Activated T-helper 9 cell treated with anti-CD3 and anti-CD28 coated beads, Interleukin-2, amount 50 U/mL, for 16 hours (primary cell): ENCODE data around the gene MAP3K6.
A peak's percentile ranks its signal among the peaks of the same experiment; 100 is the strongest.

Experiments
- DNase-seq: peaks from one replicate; pipeline ENCODE4 v3.0.0-alpha.2; 2020; ENCODE audit warnings: low read depth

MAP3K6 gene

DNA sequence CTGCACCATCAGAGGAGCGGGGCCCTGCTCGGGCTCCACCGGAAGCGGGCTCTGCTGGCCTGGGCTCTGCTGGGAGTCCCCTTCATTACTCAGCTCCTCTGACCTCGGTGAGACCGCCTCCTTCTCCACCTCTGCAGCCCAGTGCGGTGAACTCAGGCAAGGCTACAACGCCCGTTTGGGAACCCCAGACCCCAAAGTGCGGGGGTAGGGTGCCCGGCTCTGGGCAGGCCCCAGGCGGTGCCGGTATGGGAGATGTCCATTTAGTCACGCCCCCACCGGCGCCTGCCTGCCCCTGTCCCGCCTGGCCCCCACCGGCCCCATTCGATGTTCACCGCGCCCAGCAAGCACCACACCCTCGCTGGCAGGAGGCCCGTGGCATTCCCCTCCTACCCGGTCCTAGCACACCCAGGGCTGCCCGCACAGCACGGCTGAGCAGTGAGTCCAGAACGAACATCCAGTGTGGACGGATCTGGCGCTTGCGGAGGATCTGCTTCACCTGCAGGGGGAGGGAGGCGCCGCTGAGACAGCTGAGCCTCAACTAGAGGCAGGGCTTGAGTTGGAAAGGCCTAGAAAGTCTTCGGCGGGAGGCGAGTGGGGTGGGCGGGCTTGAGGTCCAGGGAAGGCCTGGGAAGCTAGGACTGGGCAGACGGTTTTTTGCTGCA is 10.0 kb downstream of the MAP3K6 start:
- DNase-seq: no peak

DNA sequence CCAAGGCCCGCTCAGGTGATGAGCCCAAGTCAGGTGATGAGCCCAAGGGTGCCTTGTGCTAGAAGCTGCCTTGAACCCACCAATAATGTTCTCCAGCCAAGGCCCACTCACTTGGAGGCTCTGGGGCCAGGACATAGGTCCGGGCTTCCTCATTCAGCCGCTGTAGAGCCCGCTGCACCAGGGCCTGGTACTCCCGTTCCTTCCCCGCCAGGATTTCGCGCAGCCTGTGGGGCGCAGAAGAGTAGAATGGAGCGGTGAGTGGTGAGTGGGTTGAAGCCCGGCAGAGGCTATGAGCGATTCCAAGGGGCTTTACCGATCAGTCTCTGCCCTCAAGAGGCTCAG is 10.5 kb downstream of the MAP3K6 start:
- no peak for DNase-seq

DNA sequence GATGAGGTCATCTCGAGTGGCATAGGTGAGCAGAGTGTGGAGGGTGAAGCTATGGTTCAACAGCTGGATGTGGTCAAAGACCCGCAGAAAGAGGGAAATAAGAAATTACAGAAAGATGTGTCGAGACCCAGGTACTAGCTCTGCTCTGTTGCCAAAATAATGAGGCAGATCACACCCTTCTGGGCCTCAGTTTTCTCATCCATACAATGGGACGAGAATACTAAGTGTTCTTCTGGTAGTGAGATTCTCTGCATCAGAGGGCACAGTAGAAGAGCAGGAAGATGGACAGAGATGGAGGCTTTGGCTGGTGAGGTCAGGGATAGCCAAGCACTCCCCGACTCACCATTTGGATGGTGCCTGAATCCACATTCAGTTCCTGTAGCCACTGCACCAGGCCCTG is 11.1 kb downstream of the MAP3K6 start:
- no peak for DNase-seq

DNA sequence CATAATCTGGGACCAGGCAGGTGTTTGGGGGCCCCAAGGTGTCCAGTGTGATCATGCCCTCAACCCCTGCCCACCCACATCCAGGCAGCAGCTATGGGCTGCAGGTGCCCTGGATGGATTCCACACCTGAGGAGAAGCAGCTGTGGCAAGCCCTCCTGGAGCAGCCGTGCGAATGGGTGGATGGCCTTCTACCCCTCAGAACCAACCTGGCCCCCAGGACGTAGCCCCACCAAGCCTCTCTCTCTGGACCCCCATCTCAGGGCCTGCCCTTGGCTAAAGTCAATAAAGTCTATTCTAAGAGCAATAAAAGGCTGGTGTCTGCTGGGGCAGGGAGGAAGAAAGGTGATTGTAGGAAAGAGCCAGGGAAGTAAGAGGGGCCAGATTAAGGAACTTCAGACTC is 13.1 kb downstream of the MAP3K6 start:
- no peak for DNase-seq

DNA sequence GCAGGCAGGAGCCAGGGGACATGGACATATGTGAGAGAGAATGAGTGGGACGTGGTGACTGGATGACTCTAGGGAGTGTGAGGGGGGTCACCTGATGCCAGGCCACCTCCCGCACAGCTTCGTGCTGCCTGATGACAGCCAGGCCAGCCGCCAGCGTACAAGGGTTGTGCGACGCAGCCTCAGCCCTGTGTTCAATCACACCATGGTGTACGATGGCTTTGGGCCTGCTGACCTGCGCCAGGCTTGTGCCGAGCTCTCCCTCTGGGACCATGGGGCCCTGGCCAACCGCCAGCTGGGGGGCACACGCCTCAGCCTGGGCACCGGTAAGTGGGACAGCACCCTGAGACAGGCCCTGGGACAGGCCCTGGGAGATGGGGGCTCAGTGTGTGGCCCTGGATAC is 13.6 kb downstream of the MAP3K6 start:
- DNase-seq: no peak

DNA sequence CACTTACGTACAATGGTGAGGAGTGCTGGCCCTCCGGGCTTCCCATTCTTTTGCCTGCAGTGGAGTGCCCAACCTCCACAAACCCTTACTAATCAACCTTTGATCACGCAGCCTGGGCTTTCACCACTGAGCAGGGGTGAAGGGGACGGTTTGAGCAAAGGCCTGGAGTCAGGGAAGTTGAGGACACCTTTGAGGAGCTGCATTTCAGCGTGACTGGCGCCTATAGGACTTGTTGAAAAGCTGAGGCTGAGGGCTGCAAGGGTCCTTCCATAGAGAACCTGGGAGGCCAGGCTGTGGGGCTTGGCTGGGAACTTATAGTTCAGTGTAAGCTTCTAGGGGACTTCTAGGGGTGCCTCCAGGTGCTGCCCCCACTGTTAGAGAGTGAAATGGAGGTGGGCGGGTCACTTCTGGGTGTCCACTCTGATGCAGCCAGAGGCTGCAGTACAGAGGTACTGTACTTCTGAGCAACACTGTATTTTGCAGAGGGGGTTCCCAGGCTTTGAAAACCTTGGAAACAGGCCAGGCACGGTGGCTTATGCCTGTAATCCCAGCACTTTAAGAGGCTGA is 15.1 kb downstream of the MAP3K6 start:
- no peak for DNase-seq

DNA sequence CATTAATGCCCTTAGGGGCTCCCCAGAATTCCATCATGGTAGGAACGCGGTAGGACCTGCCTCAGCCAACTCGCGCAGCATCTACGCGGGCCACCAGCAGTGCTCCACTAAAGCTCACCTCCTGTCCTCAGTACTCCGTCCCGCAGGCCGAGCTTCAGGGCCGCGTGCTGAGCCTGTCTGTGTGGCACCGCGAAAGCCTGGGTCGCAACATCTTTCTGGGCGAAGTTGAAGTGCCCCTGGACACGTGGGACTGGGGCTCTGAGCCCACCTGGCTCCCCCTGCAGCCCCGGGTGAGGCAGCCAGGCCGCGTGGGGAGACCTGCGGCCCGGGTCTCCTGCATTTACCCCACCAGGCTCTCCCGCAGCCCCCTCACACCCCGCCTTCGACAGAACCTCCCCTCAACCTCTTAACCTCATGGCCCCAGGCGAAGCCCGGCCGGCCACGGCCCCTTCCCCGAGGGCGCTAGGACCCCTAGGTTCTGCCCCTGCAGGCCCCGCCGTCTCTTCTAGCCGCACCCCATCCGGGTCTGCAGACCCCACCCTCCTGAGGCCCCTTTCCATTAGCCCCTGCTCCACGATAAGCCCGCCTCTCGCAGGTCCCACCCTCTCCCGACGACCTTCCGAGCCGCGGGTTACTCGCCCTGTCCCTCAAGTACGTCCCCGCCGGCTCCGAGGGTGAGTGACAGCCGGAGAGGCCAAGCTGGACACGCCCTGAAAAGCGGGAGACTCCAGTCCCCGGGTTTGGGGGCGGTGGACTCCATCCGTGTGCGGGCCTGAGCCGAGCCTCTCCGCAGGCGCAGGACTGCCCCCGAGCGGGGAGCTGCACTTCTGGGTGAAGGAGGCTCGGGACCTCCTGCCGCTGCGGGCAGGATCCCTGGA is 15.9 kb downstream of the MAP3K6 start:
- DNase-seq: no peak

DNA sequence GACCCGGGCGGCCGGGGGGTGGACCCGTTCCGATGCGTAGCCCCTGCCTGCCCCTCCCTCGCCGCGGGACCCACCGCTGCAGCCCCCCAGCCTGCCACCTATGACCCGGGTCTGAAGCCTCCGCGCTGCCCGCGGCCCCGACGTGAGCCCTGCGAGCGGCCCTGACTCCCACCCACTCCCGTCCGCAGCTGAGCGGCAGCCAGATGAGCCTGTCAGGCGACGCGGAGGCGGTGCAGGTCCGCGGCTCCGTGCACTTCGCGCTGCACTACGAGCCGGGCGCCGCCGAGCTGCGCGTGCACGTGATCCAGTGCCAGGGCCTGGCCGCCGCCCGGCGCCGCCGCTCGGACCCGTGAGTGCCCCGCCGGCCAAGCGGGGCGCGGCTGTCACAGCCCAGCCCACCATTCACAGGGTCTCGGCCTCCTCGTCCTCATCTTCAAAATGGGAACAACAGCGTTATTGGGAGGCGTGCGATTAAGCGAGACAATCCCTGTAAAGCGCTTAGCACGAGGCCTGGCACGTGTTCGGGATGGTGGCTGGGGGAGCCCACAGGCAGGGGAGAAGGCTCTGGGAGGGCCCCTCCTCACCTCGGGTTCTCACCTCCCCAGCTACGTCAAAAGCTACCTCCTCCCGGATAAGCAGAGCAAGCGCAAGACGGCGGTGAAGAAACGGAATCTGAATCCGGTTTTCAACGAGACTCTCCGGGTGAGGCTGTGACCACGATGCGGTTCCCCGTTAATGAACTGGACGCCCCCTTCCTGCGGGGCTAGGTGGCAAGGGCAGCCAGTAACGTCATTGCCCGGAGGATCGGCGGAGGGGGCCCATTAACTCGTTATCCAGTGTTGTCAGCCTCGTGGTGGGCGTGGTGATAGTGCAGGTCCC is 16.7 kb downstream of the MAP3K6 start:
- no peak for DNase-seq

DNA sequence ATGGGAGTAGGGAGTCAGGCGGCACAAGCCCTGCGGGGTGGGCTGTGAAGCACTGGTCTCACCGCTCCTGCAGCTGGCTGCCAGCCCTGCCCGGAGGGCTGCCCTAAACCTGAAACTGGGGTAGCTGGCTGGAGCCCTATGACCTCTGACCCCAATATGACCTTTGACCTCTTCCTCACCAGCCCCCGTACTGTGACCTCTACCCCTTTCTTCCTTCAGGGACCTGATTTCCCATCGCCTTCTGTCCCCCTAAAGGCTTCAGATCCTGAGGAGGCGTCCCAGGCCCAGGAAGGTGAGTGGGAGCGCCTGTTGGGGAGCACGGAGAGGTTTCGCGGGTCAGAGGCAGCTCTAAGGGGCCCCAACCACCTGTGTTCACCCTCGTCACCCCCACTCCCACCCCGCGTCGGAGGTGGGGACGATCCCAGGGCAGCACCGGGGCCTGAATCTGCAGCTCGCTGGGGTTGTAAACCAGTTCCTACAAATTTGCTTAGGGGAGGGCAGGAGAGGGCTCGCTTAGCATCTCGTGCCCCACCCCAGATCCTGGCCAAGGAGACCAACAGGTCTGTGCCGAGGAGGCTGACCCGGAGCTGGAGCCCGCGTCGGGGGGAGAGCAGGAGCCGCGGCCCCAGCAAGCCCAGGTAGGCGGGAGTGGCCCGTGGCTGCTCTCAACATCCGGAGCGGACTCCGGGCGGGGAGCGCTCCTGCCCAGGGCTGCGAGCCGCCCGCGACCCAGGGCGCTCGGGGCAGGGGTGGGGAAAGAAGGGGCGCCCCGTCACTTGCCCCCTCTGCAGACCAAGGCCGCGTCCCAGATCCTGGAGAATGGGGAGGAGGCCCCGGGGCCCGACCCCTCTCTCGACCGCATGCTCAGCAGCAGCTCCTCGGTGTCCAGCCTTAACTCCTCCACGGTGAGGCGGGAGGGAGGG is 17.6 kb downstream of the MAP3K6 start:
- no peak for DNase-seq

DNA sequence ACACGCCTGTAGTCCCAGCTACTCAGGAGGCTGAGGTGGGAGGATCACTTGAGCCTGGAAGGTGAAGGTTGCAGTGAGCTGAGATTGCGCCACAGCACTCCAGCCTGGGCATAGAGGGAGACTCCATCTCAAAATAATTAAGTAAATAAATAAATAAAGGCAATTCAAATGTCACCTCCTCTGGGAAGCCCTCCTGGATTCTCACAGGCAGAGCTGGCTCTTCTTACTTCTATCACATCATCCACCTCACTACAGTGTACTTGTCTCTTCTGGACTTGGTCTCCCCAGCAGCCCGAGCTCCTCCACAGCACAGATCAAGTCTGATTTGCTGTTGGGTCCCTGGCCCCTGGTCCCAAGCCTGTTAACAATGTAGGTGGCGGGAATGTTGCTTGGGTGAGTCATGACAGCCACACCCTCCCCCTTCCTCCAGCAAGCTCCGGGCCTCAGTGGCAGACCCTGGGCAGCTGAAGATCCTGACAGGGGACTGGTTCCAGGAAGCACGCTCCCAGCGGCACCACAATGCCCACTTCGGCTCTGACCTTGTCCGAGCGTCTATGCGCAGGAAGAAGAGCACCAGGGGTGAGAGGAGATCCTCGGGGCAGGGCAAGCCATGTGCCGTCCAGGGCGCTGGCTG is 19.7 kb downstream of the MAP3K6 start:
- no peak for DNase-seq

DNA sequence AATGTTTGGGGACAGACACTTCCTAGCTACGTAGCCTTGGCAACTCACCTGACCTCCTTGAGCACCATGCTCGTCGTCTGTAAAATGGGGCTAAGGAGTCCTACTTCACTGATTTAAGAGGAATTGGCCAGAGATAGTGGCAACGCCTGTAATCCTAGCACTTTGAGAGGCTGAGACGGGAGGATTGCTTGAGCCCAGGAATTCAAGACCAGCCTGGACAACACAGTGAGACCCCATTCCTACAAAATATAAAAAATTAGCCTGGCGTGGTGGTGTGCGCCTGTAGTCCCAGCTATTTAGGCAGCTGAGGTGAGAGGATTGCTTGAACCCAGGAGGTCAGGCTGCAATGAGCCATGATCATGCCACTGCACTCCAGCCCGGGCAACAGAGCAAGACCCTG is 20.4 kb downstream of the MAP3K6 start:
- no peak for DNase-seq

DNA sequence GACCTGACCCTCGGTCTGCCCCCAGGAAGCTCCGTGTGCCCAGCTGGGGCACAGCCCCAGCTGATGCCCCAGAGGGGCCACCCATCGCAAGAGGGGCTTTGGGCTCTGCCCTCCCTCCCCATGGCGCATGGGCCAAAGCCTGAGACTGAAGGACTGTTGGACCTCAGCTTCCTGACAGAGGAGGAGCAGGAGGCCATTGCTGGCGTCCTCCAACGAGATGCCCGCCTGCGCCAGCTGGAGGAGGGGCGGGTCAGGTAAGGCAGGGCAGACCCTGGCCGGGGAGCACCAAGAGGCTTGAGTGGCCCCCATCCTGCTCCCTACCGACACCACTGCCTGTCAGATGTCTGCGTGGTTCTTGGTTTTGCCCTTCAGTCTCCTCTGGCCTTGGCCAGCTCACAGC is 21.5 kb downstream of the MAP3K6 start:
- DNase-seq: no peak

DNA sequence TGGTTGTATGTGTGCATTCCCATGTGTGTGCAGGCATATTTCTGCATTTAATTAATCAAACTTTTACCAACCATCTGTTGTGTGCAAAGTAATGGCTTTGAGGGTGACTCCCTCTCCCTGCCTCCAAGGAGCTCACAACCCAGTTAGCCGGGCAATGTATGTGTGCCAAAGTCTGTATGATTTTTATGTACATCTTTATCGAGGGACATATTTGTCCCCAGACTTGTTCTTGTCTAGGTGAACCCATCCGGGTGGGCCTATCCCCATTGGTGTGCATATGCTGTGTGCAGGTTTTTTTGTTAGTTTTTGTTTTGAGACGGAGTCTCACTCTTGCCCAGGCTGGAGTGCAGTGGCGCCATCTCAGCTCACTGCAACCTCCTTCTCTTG is 23.1 kb downstream of the MAP3K6 start:
- no peak for DNase-seq

DNA sequence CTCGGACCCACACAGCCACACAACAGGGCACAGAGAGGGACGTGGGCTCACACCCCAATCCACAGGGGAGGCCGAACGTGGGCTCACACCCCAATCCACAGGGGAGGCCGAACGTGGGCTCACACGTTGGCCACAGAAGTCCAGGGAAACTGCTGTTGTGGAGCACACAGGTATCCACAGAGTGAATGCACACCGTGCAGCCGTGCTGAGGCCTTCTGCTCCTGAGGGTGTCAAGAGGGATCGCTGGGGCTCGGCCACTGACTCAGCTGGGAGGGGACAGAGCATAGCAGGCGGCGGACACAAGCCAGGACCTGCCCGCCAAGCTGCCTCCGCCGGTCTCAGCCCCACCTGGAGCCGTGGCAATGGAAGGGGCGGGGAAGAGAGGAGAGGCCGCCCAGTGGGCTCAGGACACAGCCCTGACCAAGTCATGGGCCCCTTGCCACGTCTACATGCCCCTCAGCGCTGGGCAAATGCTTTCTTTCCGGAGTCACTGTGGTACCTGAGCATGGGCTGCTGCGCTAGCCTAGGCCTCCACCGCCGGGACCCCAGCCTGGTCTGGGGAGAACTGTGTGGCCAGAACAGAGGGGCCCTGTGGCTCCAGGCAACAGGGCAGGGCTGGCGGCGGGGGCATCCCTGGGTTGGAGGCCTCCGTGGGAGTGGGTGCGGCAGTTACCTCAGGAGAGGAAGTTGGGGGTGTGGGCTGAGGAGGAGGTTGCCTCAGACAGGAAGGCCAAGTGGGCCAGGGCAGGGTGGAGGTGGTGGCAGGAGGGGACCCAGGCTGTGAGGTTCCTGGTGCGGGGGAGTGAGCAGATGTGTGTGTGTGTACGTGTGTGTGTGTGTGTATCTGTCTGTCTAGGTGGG is 23.8 kb downstream of the MAP3K6 start:
- DNase-seq: peak; percentile 65

DNA sequence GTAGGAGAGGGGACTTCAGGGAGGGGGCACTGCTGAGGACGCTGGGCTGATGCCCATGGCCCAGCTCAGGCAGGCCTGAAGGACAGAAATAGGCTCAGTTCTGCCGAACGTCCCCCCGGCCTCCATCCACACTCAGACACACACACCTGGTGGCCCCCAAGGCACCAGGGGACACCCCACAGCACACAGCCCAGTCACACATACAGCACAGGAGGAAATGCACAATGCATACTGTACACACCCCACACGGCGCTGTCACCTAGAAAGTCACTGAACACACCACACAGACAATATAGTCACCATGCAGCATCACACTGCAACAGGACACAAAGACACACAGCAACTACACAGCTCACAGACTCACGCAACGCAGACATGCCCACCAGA is 24.4 kb downstream of the MAP3K6 start:
- DNase-seq: no peak

DNA sequence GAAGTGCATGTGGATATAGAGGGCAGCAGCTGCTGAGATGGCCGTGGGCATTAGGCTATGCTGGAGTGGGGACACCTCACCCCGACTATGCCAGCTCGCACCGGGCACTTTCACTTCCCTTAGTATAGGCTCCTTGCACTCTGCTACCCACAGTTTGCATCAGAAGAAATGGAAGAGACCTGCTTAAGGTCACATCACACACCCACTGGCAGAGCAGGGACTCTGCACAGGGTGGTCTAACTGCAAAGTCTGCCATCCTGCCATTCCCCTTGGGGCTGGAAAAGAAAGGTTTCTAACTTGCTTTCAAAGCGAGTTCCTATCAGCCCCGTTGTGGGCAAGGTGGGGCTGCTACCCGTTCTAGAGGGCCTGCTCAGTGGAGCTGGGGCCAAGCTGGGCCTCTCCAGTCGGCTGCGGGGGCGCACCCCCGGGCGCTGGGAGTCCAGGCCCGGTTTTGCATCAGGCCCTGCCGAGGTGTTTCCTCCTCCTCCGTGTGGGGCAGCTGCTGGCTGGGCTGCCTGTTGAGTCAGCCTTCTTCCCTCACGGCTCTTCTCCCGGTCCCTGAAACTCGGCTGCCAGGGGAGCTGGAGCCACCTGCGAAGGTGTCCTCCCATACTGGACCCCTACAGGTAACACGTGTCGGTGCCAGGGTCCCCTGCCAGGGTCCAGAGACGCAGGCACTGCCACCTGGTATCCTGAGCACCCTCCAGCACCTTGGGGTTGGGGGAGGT is 25.1 kb downstream of the MAP3K6 start, which contains the start of gene SYTL1:
Gene SYTL1 (plus strand): TSS at position 498 of the 728 bp plus-strand sequence. CDS start 3,313 bp downstream, outside the sequence.
- DNase-seq: peak; percentile 48

DNA sequence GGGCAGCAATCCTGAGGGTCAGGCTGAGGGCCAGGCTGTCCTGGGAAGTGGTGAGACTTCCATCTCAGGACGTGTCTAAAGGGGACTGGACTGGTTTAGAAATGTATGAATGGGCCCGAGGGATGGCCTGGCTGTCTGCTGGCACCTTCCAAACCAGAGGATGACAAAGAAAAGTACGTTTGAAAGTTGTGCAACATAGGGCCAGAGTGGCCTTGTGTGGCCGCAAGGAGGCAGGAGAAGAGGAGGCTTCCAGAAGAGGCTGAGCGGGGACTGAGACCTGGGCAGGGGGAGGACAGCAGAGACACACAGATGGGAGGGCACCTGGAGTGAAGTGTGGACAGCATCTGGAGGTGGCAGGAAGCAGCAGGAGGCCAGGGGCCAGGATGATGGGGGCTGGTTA is 27.5 kb downstream of the MAP3K6 start:
- DNase-seq: no peak

DNA sequence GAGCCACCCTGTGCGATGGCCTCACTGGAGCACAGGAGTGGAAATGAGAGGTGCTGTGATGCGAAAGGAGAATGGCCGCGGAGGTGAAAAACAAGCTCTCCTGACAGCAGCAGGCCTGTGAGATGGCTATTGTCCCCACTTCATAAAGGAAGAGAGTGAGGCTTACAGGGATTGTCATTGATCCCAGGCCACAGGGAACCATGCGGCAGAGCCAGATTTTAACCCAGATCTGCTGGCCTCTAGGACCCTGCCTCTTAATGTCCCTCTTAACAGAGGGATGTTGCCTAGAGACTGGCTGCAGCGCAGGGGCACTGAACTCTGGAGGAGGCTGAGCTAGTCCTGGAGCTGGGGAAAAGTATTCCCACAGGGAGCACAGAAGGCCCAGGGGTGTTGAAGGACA is 28.0 kb downstream of the MAP3K6 start:
- DNase-seq: no peak

DNA sequence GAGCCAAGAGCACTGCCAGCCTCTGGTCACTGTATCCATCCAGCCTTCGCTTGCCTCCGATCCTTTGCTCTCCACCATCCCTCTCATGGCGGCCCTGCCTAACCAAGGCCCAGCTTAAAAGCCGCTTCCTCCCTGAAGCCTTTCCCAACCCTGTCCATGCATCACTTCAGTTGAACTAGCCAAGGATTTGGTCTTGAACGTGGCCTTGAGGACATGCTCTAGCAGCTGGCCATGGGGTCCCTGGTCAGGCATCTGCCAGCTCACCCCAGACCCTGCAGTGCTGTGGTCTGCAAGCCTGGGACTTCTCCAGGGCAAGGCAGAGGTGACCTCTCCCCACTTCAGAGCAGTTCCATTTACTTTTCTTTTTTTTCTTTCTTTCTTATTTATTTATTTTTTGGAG is 30.0 kb downstream of the MAP3K6 start:
- no peak for DNase-seq
